Large intestine (tissue), 3 donors: ENCODE data around the gene LENG9. TPM values are rescaled to one million over a fixed set of nuclear protein-coding genes. Genes with fewer than 3 reads are reported as not detected.

Experiments
- DNase-seq, 2 donors: peaks; one replicate each; pipeline versions ENCODE4 v3.0.0 to v3.0.0-alpha.2; 2013
- H3K27ac ChIP-seq: one replicate; pipeline ENCODE4 v1.5.1; 2013; ENCODE audit warnings: low read length
- H3K27me3 ChIP-seq: 2 replicates; pipeline ENCODE4 v1.6.1; 2013; ENCODE audit warnings: low read length; ENCODE audit not compliant: control insufficient read depth, insufficient read depth
- H3K36me3 ChIP-seq: 2 replicates; pipeline ENCODE4 v1.6.1; 2013; ENCODE audit warnings: low read length; ENCODE audit not compliant: control insufficient read depth, insufficient read depth
- H3K4me1 ChIP-seq: one replicate; pipeline ENCODE4 v1.6.1; 2013; ENCODE audit warnings: low read length; ENCODE audit not compliant: control insufficient read depth, insufficient read depth
- H3K4me3 ChIP-seq: one replicate; pipeline ENCODE4 v1.5.1; 2013; ENCODE audit warnings: low read length
- H3K9me3 ChIP-seq: one replicate; pipeline ENCODE4 v1.6.1; 2013; ENCODE audit warnings: mild to moderate bottlenecking, low read depth, low read length, moderate library complexity; ENCODE audit not compliant: control insufficient read depth
- WGBS: methylation state at CpG from one replicate; pipeline ENCODE4 v1.1.5; 2013; ENCODE audit warnings: low lambda C conversion rate; ENCODE audit not compliant: insufficient coverage; 5-methylcytosine and 5-hydroxymethylcytosine counted together
- polyA plus RNA-seq: library from polyadenylated mRNA; unstranded; fragments of 120-200 nt; gene quantifications from one replicate; pipeline ENCODE4 v1.2.1, GENCODE V29; 2013

The LENG9 gene
- polyA plus RNA-seq, 1 donor = 9.2 TPM

DNA sequence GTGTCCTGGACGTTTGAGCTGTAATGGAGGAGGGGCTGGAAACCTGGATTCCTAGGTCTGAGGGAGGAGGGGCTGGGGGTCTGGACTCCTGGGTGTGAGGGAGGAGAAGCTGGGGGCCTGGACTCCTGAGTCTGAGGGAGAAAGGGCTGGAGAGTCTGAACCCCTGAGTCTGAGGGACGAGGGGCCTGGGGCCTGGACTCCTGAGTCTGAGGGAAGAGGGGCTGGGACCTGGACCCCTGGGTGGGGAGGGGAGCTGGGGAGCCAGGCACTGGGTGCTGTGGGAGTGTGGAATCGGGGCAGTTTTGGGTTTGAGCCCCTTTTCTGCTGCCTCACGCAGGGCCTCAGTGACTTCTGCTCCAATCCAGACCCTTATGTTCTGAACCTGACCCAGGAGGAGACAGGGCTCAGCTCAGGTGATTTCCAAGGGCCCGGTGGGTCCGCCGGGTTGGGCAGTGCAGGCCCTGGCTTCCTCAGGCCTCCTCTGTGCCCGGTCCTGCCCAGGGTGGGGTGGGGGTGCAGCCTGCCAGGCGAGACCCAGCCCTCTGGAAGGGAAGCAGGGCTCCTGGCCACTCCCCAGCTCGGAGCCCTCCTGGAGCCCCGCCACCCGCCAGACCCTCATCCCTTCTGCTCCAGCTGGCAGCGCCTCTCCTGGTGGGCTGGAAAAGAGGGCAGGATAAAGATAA is 33.9 kb downstream of the LENG9 start:
- Histone ChIP-seq H3K4me3 (no peak overlapping the region), H3K9me3 (no peaks in the 10 kb centered on the region), H3K4me1 (peaks cover 11% of the 10 kb centered on the region), H3K27ac (no peak overlapping the region), H3K36me3 (no peaks in the 10 kb centered on the region), H3K27me3 (peaks cover 21% of the 10 kb centered on the region)
- DNase-seq = no peak
- no CpG with 5 or more reads among the region's 13 CpGs for WGBS

DNA sequence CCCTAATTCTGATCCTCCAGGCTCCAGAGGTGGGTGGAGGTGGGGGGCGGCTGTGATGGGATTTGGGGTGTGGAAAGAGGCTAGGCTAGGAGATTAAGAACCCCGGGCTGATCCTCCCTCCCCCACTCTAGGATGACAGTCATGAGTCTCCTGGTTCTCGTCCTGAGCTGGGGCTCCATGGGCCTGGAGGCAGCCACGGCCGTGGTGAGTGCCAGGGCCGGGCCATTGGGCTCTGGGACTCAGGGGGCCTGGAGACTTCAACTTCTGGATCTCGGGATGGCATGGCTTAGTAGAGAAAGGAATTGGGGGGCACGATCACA is 34.4 kb downstream of the LENG9 start:
- DNase-seq = no peak
- Histone ChIP-seq H3K27me3 (peaks cover 21% of the 10 kb centered on the region), H3K36me3 (no peaks in the 10 kb centered on the region), H3K27ac (no peak overlapping the region), H3K4me3 (no peak overlapping the region), H3K9me3 (no peaks in the 10 kb centered on the region), H3K4me1 (peaks cover 10% of the 10 kb centered on the region)
- WGBS = no CpG with 5 or more reads among the region's 8 CpGs

DNA sequence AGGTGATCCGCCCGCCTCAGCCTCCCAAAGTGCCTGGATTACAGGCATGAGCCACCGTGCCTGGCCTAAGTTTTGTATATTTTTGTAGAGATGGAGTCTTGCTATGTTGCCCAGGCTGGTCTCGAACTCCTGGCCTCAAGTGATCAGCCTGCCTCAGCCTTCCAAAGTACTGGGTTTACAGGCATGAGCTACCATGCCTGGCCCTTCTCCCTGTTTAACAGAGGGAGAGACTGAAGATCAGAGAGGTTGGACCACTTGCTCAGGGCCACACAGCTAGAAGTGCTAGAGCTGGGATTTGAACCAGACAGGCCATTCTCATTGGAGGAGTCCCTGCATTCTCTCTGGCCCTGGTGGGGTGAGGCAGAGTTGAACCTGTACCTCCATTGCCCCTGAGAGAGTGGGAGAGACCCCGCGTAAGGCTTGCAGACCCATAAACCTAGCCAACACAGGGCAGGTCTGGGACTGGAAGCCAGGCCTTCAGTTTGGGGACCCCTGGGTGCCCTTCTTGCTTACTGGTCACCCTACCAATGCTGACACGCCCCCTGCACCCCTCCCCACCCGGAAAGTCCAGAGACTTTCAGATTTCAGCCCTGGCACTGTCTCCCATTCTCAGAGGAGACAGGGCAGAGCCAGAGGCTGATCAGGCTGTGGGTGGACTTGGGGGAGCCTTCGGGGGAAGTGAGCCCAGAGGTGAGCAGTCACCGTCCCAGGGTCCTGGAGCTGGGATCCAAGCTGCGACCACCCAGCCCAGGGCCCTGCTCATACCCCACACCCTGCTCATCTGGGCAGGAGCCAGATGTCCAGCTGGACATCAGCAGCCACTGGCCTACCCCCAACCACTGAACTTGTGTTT is 35.0 kb downstream of the LENG9 start:
- Histone ChIP-seq H3K36me3 (no peaks in the 10 kb centered on the region), H3K27ac (no peak overlapping the region), H3K27me3 (peaks cover 21% of the 10 kb centered on the region), H3K9me3 (no peaks in the 10 kb centered on the region), H3K4me3 (no peak overlapping the region), H3K4me1 (peaks cover 10% of the 10 kb centered on the region)
- no peak for DNase-seq
- no CpG with 5 or more reads among the region's 11 CpGs for WGBS

DNA sequence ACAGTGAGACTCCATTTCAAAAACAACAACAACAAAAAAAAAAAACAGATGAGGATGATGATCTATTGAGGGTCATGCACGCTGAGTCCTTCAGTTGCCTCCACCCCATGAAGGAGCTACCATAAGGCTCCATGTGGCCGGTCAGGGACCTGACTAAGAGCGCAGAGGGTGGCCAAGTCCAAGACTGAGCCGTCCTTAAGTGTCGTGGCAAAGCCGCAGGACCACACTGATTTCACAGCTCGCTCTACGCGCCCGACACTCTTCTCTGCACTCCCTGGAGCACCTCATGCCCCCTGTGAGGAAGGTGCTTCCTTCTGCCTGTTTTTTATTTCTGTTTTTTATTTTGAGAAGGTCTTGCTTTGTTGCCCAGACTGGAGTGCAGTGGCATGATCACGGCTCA is 36.0 kb downstream of the LENG9 start:
- Histone ChIP-seq H3K9me3 (no peaks in the 10 kb centered on the region), H3K36me3 (no peaks in the 10 kb centered on the region), H3K27ac (no peak overlapping the region), H3K27me3 (peaks cover 21% of the 10 kb centered on the region), H3K4me1 (peaks cover 10% of the 10 kb centered on the region), H3K4me3 (no peak overlapping the region)
- no peak for DNase-seq
- no CpG with 5 or more reads among the region's 11 CpGs for whole genome bisulfite sequencing

DNA sequence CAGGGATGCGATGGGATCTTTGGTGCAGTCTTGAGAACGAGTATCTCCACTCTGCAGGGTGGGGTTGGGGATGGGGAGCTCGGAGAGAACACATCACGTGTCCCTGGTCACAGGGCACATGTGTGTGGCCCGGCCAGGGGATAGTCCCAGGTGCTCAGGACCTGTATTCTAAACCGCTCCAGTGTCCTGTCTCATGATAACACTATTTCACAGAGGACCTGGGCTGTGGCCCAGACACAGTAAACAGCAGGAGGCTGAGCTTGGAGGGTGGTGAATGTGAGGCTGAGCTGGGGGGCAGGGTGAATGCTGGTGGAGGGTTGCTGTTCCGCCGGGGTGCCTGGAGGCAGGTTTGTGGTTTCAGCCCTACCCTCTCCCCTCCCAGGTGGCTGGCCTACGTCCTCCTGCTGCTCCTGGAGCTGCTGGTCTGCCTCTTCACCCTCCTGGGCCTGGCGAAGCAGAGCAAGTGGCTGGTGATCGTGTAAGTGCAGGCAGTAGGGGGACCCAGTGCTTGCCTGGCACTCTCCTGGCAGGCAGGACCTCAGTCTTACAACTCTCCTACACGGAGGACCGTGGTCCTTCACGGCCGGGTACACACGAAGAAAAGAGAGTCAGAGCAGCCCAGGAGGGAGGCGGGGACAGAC is 37.2 kb downstream of the LENG9 start:
- no peak overlapping the region for H3K4me3 ChIP-seq
- DNase-seq = no peak
- H3K9me3 ChIP-seq = no peaks in the 10 kb centered on the region
- H3K27ac ChIP-seq = no peak overlapping the region
- H3K27me3 ChIP-seq = peaks cover 26% of the 10 kb centered on the region
- H3K36me3 ChIP-seq = no peaks in the 10 kb centered on the region
- no CpG with 5 or more reads among the region's 17 CpGs for WGBS
- H3K4me1 ChIP-seq = peaks cover 10% of the 10 kb centered on the region

DNA sequence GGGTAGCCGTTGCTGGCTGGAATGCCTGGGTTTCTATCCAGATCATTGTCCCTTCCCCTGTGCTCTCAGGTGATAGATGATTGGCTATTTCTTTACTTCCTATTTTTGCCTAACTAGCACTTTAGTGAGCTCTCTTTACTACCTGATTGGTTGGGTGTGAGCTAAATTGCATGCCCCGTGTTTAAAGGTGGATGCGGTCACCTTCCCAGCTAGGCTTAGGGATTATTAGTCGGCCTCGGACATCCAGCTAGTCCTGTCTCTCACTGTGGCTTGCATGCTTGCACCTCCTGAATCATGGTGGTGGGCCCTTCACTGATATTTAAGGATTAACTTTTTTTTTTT is 38.2 kb downstream of the LENG9 start:
- H3K27me3 ChIP-seq = peaks cover 31% of the 10 kb centered on the region
- WGBS = no CpG with 5 or more reads among the region's 5 CpGs
- DNase-seq = no peak
- H3K4me1 ChIP-seq = peaks cover 7% of the 10 kb centered on the region
- no peak overlapping the region for H3K27ac ChIP-seq
- H3K9me3 ChIP-seq = no peaks in the 10 kb centered on the region
- no peak overlapping the region for H3K4me3 ChIP-seq
- H3K36me3 ChIP-seq = no peaks in the 10 kb centered on the region

DNA sequence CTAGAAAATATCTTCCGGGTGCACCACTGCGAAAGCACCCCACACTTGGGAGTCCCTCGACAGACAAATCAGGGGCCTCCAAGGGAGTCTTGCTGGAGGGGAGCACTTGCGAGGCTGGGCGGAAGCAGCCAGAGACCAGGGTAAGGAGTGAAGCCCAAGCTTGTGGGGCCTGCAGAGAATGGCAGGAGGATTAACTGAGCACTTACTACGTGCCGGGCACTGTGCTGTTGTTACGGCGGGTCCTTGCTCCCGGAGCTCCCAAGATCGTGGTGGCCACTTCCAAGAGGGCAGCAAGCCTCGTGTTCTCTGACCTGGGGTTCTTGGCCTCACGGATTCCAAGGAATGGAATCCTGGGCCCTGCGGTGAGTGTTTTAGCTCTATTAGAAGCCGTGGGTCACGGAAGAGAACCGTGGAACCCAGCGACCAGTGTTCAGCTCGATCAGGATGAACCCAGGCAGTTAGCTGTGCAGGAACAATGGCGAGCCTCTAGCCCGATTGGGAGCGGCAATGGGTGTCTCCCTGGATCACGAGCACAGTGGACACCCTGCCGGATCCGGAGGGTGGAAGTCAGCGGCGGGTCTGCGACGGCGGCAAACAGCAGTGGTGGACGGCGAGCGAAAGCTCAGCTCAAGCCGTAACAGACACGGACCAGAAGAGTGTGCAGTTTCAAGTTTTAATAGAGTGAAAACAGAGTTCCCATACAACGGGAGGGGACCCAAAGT is 38.8 kb downstream of the LENG9 start:
- no CpG with 5 or more reads among the region's 36 CpGs for WGBS
- H3K27me3 ChIP-seq = peaks cover 26% of the 10 kb centered on the region

DNA sequence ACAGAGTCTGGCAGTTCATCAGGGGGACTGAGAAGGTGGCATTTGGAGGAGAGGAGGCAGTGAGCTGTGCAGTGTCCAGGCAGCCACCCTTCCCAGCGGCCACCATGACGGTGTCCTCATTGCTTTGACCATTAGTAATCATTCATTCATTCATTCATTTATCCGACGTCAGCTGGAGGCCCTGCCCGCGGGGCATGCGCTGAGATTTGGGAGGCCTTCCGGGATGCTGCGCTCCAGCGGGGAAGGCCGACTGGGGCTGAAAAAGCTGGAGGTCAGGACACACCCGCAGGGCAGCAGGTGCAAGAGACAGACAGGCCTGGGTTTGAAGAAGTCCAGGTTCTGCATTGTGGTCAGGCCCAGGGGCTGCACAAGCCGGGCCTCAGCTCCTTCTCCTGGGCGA is 39.4 kb downstream of the LENG9 start:
- DNase-seq = no peak
- H3K36me3 ChIP-seq = no peaks in the 10 kb centered on the region
- H3K4me1 ChIP-seq = peaks cover 10% of the 10 kb centered on the region
- no peak overlapping the region for H3K27ac ChIP-seq
- no peak overlapping the region for H3K4me3 ChIP-seq
- peaks cover 22% of the 10 kb centered on the region for H3K27me3 ChIP-seq
- no CpG with 5 or more reads among the region's 14 CpGs for WGBS
- no peaks in the 10 kb centered on the region for H3K9me3 ChIP-seq

More for the DNA sequence above, 38.8 kb downstream of the LENG9 start:
- H3K4me3 ChIP-seq = no peak overlapping the region
- H3K27ac ChIP-seq = no peak overlapping the region
- no peaks in the 10 kb centered on the region for H3K9me3 ChIP-seq
- H3K36me3 ChIP-seq = no peaks in the 10 kb centered on the region
- H3K4me1 ChIP-seq = peaks cover 7% of the 10 kb centered on the region
- DNase-seq = no peak

DNA sequence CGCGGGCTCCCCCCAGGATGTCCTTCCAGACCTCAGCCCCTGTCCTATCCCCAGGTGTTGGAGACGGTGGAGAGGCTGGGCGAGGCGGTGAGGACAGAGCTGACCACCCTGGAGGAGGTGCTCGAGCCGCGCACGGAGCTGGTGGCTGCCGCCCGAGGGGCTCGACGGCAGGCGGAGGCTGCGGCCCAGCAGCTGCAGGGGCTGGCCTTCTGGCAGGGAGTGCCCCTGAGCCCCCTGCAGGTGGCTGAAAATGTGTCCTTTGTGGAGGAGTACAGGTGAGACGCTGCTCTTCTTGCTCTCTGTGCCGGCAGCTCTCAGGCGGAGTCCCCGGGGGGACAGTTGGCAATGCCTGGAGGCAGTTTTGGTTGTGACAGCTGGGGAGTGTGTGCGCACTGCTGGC is 41.4 kb downstream of the LENG9 start:
- H3K27ac ChIP-seq = no peak overlapping the region
- DNase-seq = no peak
- H3K4me1 ChIP-seq = peaks cover 13% of the 10 kb centered on the region
- H3K36me3 ChIP-seq = no peaks in the 10 kb centered on the region
- no peaks in the 10 kb centered on the region for H3K9me3 ChIP-seq
- peaks cover 21% of the 10 kb centered on the region for H3K27me3 ChIP-seq
- no CpG with 5 or more reads among the region's 20 CpGs for WGBS
- no peak overlapping the region for H3K4me3 ChIP-seq

DNA sequence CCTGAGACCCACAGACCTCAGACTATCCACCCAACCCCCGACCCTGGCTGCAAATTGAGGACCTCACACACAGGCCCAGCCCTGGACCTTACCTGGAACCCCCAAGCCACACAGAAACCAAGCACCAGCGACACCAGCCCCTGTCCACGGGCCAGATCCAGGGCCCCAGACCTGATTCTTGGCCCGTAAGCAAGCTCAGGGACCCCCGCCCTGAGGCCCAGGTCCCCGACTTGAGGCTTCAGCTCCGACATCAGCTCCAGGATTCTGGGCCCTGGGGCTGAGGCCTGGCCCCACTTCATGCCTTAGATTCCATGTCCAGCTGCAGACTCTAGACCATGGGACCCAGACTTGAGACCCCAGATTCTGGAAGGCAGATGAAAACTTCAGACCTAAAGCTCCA is 42.1 kb downstream of the LENG9 start:
- H3K4me1 ChIP-seq = peaks cover 13% of the 10 kb centered on the region
- H3K36me3 ChIP-seq = no peaks in the 10 kb centered on the region
- H3K4me3 ChIP-seq = no peak overlapping the region
- H3K27ac ChIP-seq = no peak overlapping the region
- DNase-seq = no peak
- WGBS = no CpG with 5 or more reads among the region's 7 CpGs
- H3K27me3 ChIP-seq = peaks cover 26% of the 10 kb centered on the region
- no peaks in the 10 kb centered on the region for H3K9me3 ChIP-seq
